HG02840 (cell line): ENCODE results near the gene TBX3.

ENCODE experiments used
- ATAC-seq: cut with Tn5 transposase; IDR thresholded peaks from one replicate; pipeline ENCODE4 v1.9.1; 2021; ENCODE audit warnings: mild to moderate bottlenecking, moderate library complexity, moderate number of reproducible peaks; ENCODE audit not compliant: unreplicated experiment, low FRiP score

Gene TBX3

GRCh38 chr12:114683709-114684097, 272 bp downstream of the TBX3 start:
- no peak for ATAC-seq

GRCh38 chr12:114682785-114683708, 928 bp downstream of the TBX3 start:
- no peak for ATAC-seq

GRCh38 chr12:114682106-114682784, 1.7 kb downstream of the TBX3 start:
- no peak for ATAC-seq

- ATAC-seq, result no peak
Observed at GRCh38 chr12:114681116-114681871, 2.7 kb downstream of the TBX3 start.

GRCh38 chr12:114680604-114681069, 3.3 kb downstream of the TBX3 start:
- no peak for ATAC-seq

GRCh38 chr12:114679942-114680341, 4.0 kb downstream of the TBX3 start:
- no peak for ATAC-seq

- ATAC-seq, result no peak
Observed at GRCh38 chr12:114679452-114679875, 4.5 kb downstream of the TBX3 start.

GRCh38 chr12:114678718-114679117, 5.3 kb downstream of the TBX3 start:
- ATAC-seq, result no peak

GRCh38 chr12:114678028-114678427, 5.9 kb downstream of the TBX3 start:
- ATAC-seq, result no peak

- ATAC-seq, result no peak
Observed at GRCh38 chr12:114676142-114676741, 7.7 kb downstream of the TBX3 start.

- no peak for ATAC-seq
Observed at GRCh38 chr12:114674251-114675047, 9.5 kb downstream of the TBX3 start.

- ATAC-seq, result no peak
Observed at GRCh38 chr12:114673901-114674250, 10.1 kb downstream of the TBX3 start.

GRCh38 chr12:114673169-114673833, 10.7 kb downstream of the TBX3 start:
- no peak for ATAC-seq

GRCh38 chr12:114672817-114673168, 11.2 kb downstream of the TBX3 start:
- no peak for ATAC-seq

GRCh38 chr12:114671443-114672411, 12.2 kb downstream of the TBX3 start:
- ATAC-seq, result no peak

GRCh38 chr12:114671066-114671442, 12.9 kb downstream of the TBX3 start:
- ATAC-seq, result no peak

- no peak for ATAC-seq
Observed at GRCh38 chr12:114670291-114670980, 13.5 kb downstream of the TBX3 start.
